SKM-1 treated with dmso at 0.1 percent for 144 hours (cell line): ENCODE data around the gene PTPRG.
A peak's percentile ranks its signal among the peaks of the same experiment; 100 is the strongest.

ENCODE experiments used
- DNase-seq: peaks from one replicate; lab custom pipeline; 2025; ENCODE audit not compliant: unreplicated experiment; lab: John Stamatoyannopoulos, UW

The PTPRG gene

GRCh38 chr3:62289922-62290321 is 728.6 kb downstream of the PTPRG start:
- DNase-seq, result no peak

GRCh38 chr3:62293051-62293780 is 731.8 kb downstream of the PTPRG start:
- no peak for DNase-seq

GRCh38 chr3:62295571-62295970 is 734.2 kb downstream of the PTPRG start:
- no peak for DNase-seq

GRCh38 chr3:62300617-62301016 is 739.2 kb downstream of the PTPRG start:
- no peak for DNase-seq

GRCh38 chr3:62312201-62312600 is 750.8 kb downstream of the PTPRG start:
- no peak for DNase-seq

- DNase-seq, result no peak
These were observed 755.2 kb downstream of the PTPRG start for GRCh38 chr3:62316525-62316924.

GRCh38 chr3:62318365-62318751 is 757.0 kb downstream of the PTPRG start:
- DNase-seq, result no peak

- no peak for DNase-seq
These were observed 757.6 kb downstream of the PTPRG start for GRCh38 chr3:62318752-62319569.

- DNase-seq, result no peak
These were observed 758.3 kb downstream of the PTPRG start for GRCh38 chr3:62319570-62320243.

GRCh38 chr3:62323241-62323640 is 761.9 kb downstream of the PTPRG start:
- DNase-seq, result no peak

GRCh38 chr3:62325896-62326295 is 764.5 kb downstream of the PTPRG start:
- DNase-seq, result no peak

- peak; percentile 90 for DNase-seq
These were observed 768.6 kb downstream of the PTPRG start for GRCh38 chr3:62329971-62330370.

GRCh38 chr3:62332017-62332416 is 770.6 kb downstream of the PTPRG start:
- DNase-seq, result no peak

GRCh38 chr3:62332835-62333244 is 771.5 kb downstream of the PTPRG start:
- peak; percentile 9 for DNase-seq

GRCh38 chr3:62335196-62335595 is 773.8 kb downstream of the PTPRG start:
- no peak for DNase-seq

GRCh38 chr3:62343755-62344154 is 782.4 kb downstream of the PTPRG start:
- no peak for DNase-seq
